Measurements from ENCODE around the gene TMC7.
"Not testable (repeated sequence)": the region's sequence is repeated elsewhere in the genome, so short reads cannot be mapped to it uniquely, and the experiment has no call there.

The TMC7 gene

DNA sequence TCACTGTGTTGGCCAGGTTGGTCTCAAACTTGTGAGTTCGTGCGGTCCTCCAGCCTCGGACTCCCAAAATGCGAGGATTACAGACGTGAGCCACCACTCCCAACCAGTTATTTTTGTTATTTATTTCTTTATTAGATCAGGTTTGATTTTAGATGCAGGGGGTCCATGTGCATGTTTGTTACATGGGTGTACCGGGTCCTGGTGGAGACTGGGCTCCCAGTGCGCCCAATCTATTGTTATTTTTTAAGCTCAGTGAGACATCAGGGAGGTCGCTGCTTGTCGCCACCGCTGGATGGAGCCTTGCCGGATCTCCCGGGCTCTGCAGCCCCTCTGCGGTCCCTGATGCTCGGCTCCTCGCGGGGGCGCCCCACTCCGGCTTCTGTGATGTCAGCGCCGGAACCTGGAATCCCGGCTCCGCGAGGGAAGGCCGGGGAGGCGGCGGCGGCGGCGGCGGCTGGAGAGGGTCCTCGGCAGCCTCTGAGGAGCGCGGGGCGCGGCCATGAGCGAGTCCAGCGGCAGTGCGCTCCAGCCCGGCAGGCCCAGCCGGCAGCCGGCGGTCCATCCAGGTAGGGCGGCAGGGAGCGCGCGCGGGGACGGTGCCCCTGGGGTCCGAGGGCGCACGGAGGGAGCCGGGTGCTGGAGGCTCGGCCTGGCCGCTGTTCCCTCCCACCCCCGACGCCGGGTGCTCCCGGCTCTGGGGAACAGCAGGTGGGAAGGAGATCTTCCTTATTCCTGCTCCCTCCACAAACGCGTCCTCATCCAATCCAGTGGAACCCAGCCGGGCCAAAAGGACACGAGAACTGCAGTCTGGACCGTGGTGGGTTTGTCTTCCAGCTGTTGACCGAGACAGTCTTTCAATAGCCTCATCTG is at the start of gene TMC7:
Gene TMC7 (plus strand): TSS at position 370 of the 870 bp plus-strand sequence. CDS start 130 bp downstream, at position 500.
- FAIRE-seq: no peak

DNA sequence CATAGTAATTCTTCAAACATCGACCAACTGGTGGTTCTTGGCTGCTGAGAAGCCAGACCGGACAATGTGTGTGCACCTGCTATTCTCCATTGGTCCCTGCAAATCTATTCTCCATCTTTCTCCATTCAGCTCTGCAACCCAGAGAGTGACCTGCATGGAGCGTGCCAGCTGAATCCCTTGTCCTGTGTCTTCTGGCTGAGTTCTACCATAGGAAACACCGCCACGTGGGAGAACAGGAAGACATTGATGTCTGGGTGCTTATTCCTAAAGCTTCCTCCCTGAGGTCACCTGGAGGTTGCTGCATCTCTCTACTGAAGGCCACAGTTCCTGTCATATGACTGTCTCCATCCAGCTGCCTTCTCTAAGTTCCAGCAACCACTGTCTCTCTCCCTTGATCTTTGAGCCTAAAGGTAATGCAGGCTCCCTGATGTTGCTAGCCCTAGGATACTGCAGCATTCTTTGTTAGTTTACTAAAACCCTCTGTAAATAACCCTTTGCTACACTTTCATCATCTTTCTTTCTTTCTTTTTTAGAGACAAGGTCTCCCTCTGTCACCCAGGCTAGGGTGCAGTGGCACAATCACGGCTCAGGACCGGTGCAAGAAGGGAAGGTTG is 46.9 kb upstream of the TMC7 start:
- no peak for FAIRE-seq

DNA sequence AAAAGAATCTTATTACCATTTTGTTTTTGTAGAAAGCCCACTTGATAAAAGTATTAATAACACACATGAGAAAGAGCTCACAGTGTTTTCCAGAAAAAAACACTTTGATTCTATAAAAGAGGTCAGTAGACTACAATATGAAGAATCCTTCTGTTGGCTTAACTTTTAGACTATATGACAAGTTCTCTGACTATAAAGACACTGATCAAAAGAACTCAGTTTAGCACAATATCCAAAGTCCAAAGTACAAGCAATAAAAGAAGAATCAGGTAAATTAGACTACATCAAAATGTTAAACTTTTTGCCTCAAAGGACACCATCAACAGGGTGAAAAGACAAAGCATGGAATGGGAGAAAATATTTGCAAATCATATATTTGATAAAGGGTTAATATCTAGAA is 46.3 kb upstream of the TMC7 start:
- no peak for FAIRE-seq

DNA sequence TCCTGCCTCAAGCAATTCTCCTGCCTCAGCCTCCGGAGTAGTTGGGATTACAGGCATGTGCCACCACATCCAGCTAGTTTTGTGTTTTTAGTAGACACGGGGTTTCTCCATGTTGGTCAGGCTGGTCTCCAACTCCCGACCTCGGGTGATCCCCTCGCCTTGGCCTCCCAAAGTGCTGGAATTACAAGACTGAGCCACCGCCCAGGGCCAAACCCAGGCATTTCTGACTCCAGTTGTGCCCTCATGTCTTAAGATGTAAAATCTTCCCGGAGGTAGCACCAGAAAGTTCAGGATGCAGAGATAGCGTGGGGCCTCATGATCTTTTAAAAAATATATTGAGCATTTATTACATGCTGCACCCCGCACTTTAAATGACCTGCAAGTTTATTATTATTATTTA is 44.7 kb upstream of the TMC7 start:
- FAIRE-seq: no peak

DNA sequence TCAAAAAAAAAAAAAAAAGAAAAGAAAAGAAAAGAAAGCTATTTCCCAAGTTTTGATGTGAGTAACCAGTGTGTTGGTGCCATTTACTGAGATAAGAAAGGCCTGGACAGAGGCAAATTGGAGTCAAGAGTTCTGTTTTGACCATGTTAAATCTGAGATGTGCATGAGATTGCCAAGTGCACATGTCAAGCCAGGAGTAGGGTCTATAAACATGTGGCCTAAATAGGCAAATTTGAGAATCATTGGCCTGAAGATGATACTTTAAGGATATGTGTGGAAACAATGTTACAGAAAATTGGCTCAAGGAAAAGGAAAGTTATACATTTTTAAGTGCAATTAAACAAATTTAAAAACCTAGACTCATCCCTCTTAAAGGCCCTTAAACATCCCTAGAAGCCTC is 42.3 kb upstream of the TMC7 start:
- FAIRE-seq: no peak

DNA sequence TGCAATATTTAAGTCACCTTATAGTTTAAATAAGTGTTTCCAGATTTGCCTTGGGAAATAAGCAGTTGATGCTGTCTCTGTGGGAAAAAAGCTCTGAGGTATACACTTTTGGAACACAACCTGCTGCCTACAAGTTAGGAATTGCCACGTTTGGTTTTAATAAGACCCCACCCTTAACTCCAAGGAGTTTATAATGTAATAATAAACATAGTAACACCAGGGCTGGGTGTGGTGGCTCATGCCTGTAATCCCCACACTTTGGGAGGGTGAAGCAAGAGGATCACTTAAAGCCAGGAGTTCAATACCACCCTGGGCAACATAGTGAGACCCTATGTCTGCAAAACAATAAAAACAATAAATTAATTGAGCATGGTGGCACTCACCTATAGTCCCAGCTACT is 41.7 kb upstream of the TMC7 start:
- no peak for FAIRE-seq

DNA sequence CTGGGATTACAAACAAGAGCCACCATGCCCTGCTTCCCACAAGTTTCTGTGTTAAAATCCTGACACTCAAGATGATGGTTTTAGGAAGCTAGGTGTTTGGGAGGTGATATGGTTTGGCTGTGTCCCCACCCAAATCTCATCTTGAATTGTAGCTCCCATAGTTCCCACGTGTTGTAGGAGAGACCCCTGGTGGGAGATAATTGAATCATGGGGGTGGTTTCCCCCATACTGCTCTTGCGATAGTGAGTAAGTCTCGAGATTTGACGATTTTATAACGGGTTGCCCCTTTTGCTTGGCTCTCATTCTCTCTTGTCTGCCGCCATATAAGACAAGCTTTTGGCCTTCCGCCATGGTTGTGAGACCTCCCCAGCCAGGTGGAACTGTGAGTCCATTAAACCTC is 40.3 kb upstream of the TMC7 start:
- no peak for FAIRE-seq

DNA sequence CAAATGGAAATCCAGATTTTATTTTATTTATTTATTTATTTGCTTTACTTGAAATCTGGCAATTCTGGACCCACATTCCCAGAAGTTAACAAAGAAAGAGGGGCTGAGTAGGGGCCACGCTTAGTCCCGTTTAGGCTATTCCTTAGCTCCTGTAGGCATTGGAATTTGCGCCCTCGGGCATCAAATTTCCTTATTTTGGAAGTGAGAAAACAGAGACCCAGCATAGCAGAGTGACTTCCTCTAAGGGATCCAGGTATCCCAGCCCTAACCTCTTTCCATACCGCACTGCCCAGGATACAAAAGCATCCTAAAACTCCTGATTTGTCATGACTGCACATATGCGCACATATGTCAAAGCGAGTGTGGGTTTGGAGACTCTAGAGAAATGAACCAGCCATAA is 38.5 kb upstream of the TMC7 start:
- FAIRE-seq: no peak

DNA sequence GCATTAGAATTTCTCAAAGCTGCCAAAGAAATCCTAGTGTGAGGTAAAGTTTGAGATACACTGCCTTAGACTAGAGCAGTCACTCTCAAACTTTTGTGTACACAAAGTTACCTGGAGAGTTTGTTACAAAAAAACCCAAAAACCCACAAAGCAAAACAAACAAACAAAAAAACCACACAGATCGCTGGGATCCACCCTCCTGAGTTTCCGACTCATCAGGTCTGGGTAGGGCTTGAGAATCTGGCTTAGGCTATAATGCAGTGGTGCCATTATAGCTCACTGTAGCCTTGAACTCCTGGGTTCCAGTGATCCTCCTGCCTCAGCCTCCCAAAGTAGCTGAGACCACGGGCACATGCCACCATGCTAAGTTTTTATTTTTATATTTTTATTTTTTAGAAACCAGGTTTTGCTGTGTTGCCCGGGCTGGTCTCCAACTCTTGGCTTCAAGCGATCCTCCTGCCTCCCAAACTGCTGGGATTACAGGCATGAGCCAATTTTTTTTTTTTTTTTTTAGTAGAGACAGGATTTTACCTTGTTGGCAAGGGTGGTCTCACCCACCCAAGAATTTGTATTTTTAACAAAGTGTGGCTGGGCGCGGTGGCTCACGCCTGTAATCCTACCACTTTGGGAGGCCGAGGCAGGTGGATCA is 35.2 kb upstream of the TMC7 start:
- no peak for FAIRE-seq

DNA sequence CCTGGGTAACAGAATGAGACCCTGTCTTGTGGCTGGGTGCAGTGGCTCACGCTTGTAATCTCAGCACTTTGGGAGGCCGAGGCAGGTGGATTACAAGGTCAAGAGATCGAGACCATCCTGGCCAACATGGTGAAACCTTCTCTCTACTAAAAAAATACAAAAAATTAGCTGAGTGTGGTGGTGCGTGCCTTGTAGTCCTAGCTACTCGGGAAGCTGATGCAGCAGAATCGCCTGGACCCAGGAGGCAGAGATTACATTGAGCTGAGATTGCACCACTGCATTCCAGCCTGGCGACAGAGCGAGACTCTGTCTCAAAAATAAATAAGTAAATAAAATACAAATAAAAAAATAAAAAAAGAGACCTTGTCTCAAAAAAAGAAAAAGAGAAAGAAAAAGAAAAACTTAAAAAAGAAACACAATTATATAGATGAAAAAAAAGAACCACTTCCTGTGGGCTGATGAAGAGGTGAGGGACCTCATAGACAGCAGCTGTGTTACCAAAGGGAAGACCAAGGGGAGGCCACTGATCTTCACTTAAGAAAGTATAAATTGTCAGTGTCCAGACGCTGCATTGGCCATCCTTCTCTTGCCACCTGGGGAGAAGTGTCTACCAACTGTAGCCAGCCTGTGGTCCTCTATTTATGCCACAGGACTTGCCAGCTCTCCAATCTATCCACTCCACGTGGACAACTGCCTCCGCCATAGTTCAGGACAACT is 33.1 kb upstream of the TMC7 start:
- FAIRE-seq: no peak

DNA sequence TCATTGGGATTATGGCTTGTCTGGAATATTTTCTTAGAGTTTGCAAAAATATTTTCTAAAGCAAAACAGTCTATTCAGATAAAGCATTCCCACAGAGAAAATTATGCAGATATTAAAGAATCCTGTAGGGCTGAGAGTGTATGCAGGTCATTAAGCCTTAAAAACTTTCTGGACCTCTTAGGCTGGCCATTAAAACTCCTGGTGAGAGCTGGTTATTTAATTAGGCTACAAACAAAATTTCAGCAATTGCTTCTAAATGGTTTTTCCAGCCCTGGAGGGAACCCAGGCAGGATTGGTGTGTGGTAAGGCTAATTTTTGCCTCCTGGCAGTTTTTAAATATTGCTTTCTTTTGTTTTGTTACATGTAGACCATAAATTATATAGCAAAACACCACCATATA is 30.2 kb upstream of the TMC7 start:
- FAIRE-seq: no peak

DNA sequence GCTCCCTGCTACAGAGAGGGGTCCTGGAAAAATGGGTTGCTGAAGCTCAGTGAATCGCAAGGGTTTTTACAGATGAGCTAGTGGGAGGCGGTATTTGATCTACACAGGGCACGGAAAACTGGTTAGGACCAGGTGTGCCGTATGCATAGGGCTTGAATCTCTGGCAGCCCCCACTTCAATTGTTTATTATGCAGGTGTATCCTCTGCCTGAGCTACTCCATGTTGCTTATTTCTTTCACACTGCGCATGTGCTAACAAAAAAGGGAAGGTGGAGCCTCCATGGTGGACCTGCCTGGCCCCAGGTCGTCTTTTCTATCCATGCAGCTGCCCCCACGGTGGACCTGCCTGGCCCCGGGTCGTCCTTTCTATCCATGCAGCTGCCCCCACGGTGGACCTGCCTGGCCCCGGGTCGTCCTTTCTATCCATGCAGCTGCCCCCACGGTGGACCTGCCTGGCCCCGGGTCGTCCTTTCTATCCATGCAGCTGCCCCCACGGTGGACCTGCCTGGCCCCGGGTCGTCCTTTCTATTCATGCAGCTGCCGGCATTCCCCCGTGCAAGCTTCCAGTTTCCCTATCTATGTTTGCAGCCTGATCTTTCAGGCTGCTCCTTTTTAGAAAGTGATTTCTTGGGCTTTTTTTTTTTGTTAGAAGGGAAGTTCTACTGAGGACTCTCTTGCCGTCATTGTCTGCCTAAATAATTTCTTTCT is 27.7 kb upstream of the TMC7 start:
- not testable (repeated sequence) for FAIRE-seq

DNA sequence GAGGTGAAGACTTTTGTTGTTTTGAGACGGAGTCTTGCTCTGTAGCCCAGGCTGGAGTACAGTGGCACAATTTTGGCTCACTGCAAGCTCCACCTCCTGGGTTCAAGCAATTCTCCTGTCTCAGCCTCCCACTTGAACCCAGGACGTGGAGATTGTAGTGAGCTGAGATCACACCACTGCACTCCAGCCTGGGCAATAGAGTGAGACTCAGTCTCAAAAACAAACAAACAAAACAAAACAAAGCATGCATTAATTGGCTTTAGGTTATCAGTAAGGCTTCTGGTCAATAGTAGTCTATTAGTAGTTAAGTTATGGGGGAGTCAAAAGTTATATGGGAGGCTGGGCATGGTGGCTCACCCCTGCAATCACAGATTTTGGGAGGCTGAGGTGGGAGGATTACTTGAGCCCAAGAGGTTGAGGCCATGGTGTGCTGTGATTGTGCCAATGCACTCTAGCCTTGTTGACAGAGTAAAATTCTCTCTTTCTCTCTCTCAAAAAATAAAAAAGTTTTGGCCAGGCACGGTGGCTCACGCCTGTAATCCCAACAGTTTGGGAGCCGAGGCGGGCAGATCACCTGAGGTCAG is 27.0 kb upstream of the TMC7 start:
- not testable (repeated sequence) for FAIRE-seq

DNA sequence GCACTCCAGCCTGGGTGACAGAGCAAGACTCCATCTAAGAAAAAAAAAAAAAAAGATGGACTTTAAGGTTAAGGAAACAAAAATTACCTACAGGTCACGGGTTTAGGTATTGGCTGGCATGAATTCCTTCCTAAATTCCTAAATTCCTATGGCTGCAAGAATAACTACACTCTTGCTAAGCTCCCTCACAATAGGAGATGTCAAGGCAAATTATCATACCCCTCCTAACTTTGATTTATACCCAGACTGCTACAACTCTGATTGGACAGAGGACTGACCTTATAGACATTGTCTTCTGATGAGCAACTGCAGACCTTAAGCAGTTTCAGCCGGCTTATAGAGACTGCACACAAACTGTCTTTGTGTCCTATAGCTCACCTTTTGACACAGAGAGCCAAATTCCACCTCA is 25.1 kb upstream of the TMC7 start:
- FAIRE-seq: no peak

DNA sequence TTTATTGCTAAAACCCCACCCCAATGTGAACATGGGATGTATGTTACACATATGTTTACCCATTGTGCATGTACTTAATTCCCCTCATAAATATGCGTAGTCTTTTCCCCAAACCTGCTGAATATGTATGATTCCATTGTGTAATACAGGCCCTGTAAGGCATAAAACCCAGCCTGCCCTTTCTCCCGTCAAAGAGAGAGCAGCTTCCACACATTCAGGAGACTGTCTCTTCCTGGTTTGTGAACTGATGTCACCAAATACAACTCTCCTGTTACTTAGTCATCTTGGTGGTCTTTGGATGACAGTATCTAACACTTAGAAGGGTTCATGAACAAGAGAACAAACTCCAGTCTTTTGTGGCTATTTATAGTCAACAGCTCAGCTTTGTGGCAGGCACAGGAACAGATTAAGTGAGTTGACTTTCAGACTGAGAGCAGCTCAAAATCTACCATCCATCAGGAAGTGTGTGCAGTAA is 24.7 kb upstream of the TMC7 start:
- no peak for FAIRE-seq

DNA sequence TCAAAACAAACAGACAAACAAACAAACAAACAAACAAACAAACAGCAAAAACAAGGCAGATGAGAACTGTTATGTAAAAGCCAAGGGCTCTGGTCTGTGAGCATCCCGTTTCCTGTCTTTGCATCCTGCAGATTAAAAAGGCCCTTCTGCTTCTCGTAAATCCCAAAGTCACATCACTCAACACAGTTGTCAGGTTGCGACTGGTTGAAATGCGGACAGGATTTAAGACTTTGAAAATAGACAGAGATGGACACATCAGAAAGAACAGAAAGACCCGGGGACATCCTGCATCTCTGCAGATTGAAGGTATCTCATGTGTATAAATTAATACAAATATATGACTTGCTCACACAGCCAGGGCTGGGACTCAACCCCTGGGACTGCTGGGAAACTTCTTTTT is 18.2 kb upstream of the TMC7 start:
- FAIRE-seq: no peak

DNA sequence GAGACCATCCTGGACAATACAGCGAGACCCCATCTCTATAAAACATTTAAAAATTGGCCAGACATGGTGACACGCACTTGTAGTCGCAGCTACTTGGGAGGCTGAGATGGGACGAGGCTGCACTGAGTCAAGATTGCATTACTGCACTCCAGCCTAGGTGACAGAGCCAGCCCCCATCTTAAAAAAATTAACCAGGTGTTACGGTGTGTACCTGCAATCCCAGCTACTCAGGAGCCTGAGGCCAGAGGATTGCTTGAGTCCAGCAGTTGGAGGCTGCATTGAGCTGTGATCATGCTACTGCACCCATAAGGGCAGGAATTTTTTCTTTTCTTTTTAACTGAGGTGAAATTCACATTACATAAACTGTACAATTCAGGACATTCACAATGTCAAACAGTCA is 16.9 kb upstream of the TMC7 start:
- no peak for FAIRE-seq

DNA sequence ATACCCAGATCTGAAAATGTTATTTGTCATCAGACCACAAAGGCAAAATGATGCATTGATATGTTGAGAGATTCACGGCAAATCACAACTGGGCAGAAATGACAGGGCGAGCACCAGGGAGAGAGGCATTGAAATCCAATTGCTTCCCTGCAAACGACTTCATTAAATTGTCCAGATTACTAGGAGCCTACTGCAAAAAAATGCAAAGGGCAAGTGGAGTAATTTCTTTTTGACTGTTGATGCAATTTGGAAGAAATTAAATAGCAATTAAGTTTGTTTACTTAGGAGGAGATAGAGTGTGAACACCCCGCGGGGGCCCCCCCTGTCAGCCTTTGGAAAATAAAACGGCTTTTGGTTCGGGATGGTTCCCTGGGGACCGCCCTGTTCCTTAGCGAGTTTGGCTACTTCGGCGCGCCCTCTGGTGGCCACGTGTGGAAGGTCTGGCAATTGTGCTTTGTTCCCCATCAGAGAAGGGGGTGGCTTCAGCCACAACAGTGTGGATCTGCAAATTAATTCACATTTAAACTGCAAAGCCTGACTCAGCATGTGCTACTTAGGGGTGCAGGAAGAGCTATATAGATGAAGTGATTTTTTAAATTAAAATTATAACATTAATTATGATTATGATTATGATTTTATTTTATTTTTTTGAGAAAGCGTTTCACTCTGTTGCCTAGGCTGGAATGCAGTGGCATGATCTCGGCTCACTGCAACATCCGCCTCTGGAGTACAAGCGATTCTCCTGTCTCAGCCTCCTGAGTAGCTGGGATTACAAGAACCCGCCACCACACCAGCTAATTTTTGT is 14.5 kb upstream of the TMC7 start:
- FAIRE-seq: no peak

DNA sequence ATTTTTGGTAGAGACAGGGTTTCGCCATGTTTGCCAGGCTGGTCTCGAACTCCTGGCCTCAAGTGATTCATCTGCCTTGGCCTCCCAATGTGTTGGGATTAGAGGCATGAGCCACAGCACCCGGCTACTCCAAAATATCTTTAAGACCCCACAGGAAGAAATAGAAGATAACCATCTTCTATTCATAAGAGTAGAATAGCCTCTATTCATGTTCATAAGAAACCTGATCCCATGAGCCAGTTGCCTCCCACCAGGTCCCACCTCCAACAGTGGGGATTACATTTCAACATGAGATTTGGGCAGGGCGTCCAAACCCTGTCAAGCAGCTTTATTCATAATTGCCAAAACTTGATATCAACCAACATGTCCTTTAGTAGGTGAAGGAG is 13.9 kb upstream of the TMC7 start:
- no peak for FAIRE-seq

DNA sequence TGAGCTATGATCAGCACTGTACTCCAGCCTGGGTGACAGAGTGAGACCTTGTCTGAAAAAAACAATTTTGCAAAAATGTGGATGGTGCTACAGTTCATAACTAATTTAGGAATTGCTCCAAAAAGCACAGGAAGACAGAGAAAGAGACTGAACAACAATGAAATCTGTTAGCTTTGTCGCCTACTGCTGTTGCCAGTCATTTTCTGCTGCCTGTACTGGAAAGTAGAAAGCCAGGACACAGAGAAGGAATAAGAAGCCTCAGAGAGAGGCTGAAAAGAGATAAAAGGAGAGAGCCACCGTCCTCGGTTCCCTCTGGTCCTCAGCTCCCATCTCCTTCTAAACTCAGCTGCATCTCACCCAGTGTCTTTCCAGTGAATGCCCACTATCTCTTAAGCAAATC is 8.6 kb upstream of the TMC7 start:
- FAIRE-seq: no peak

DNA sequence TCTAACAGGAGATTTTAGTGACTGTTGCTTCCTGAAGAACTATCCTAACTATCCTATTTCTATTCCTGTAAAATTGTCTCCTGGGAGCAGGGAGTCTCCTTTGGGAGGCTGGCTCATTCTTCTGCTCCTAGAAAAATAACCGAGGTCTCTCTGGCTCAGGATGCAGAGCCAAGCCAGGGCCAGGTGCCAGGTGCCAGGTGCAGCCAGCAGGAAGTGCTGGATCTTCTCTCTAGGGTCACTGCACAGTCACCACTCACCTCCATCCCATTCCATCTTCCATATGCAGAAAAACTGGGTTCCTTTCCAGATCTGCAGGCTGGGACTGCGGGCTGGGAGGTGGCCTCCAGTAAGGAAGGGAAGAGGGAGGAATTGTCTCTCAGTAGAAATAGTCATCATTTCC is 3.8 kb upstream of the TMC7 start:
- FAIRE-seq: no peak

All from islet of Langerhans (tissue), 1 donor.